ENCODE measurements around the gene TOMM6. TPM values are rescaled to one million over a fixed set of nuclear protein-coding genes. Genes with fewer than 3 reads are reported as not detected.

Gene TOMM6
- total RNA-seq, 1 experiment from 2014 or later: 292 TPM

DNA sequence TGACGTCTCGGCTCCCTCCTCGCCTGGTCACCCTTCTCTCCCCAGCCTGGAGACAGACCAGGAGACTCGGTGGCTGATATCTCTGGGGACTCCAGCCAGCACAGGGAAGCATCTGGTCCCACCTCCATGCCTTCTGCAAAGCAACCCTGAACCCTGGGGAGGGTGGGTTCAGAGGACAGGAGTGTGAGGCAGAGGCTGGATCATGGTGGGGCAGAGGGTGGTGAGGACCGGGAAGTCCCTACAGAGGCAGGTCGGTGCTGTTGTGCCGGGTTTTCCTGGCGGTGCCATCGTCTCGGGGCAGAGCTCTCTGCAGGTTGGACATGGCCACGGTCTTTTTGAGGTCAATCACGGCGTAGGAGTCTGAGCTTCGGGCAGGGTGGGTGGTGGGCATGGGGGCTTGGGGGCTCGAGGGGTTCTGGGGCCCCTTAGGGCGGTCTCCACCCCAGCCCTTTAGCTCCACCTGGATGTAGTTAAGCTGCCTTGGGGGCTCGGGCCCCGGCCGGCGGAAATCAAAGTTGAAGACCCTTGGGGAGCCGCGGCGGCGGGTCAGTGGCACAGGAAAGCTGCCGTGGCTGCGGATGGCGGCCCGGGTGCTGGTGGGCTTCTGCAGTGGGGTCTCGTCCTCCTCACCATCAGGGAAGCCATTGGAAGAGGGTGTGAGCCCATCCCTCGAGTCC, 17.0 kb upstream of the TOMM6 start:
- intact Hi-C loops (cut with micrococcal nuclease): loop anchor here (10.0 kb wide), 1 partner anchor 166 kb away; no protein-coding TSS in a partner anchor
- H3K27me3 ChIP-seq (ENCODE audit: insufficient read depth, low read length): no peaks in the 10 kb centered on the region
- TF ChIP-seq JUND (IDR thresholded peaks at IDR 0.05) (no peak), ZNF274 (IDR thresholded peaks at IDR 0.05; ENCODE audit: low read depth, low read length) (no peak), RAD21 (IDR thresholded peaks at IDR 0.05; ENCODE audit: low read depth) (no peak), ELF1 (IDR thresholded peaks at IDR 0.05; ENCODE audit: borderline replicate concordance, low read depth) (no peak), TCF7L2 (IDR thresholded peaks at IDR 0.05; ENCODE audit: borderline replicate concordance, extremely low read depth, insufficient read depth, insufficient read length) (no peak), YY1 (IDR thresholded peaks at IDR 0.05; ENCODE audit: extremely low read depth, insufficient replicate concordance, low read depth, low read length) (no peak), SIN3A (IDR thresholded peaks at IDR 0.05; ENCODE audit: low read depth) (no peak), ZFX (IDR thresholded peaks at IDR 0.05) (no peak)
- TF ChIP-seq, protein P1, sequence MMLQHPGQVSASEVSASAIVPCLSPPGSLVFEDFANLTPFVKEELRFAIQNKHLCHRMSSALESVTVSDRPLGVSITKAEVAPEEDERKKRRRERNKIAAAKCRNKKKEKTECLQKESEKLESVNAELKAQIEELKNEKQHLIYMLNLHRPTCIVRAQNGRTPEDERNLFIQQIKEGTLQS (IDR thresholded peaks at IDR 0.05): no peak
- CTCF ChIA-PET: no interaction called here
- H4K20me1 ChIP-seq (ENCODE audit: insufficient read depth): no peaks in the 10 kb centered on the region
- BruUV-seq (replicated peaks): no TSS peak
- POLR2A ChIA-PET: interaction anchor here (0.6 kb wide), 1 partner anchor 17 kb away, joined by 4 read pairs; the partner anchor contains the start of gene TOMM6
- H3K4me1 ChIP-seq (ENCODE audit: control insufficient read depth in 1 of 2, insufficient read depth in 2 of 2, low read length in 2 of 2): peaks cover 8 to 21% of the 10 kb centered on the region in 2 experiments; a peak in 3 of 4 replicates
- no peaks in the 10 kb centered on the region for H3K9me2 ChIP-seq (ENCODE audit: insufficient read depth)
- no peak overlapping the region for H3K4me2 ChIP-seq (ENCODE audit: low read length)
- no peaks in the 10 kb centered on the region for H3K9me3 ChIP-seq (ENCODE audit: control insufficient read depth in 1 of 2, insufficient read depth in 1 of 2, low read depth in 1 of 2, low read length in 2 of 2)
- DNase-seq (ENCODE audit: low read depth, low spot score): no peak
- H2AFZ ChIP-seq (ENCODE audit: low read depth, low read length, poor library complexity, severe bottlenecking): no peak overlapping the region
- H3K4me3 ChIP-seq (replicated peaks in 1 of 2; ENCODE audit: low read depth in 1 of 2, low read length in 2 of 2): no peak overlapping the region
- no peak overlapping the region for H3K9ac ChIP-seq (ENCODE audit: low read length)
- ATAC-seq: no peak
- H3K79me2 ChIP-seq (ENCODE audit: insufficient read depth, low read length): no peaks in the 10 kb centered on the region
- H3K36me3 ChIP-seq (ENCODE audit: control insufficient read depth in 1 of 2, insufficient read depth in 2 of 2, low read length in 2 of 2): peaks cover 0 to 5% of the 10 kb centered on the region in 2 experiments; a peak in 2 of 4 replicates
- no peak overlapping the region for H3K27ac ChIP-seq (ENCODE audit: low read depth, low read length)
- RAD21 ChIA-PET (ENCODE audit: low non-redundant PET in 1 of 2, low total read pairs in 2 of 2, uncharacterized antibody in 2 of 2, unreplicated experiment in 2 of 2): no interaction called here
